GM12878 (cell line): ENCODE data around the gene DTX2. TPM values are rescaled to one million over a fixed set of nuclear protein-coding genes. Genes with fewer than 3 reads are reported as not detected.

Source experiments
- ATAC-seq: fragments of 200-7000 bp; cut with Tn5 transposase; 3 replicates; pipeline ENCODE4 v1.9.1; 2020; ENCODE audit warnings: mild to moderate bottlenecking, moderate library complexity
- BruUV-seq: library from RNA; stranded (reverse); fragments of 400-500 nt; replicated peaks from 2 replicates; lab custom pipeline; 2021; lab: Mats Ljungman, UMichigan
- CTCF ChIA-PET: fragments of 300-600 bp; sonication (Branson Sonifier 250); formaldehyde crosslinking; extraction: SDS; loops from one replicate; lab custom pipeline; 2021; ENCODE audit warnings: inconsistent platforms; lab: Yijun Ruan, JAX
- POLR2A ChIA-PET: fragments of 350-600 bp; formaldehyde crosslinking; extraction: SDS; loops from one replicate; lab custom pipeline; 2021; ENCODE audit warnings: inconsistent platforms; lab: Charles Lee
- RAD21 ChIA-PET: fragments of 300-600 bp; sonication (Branson Sonifier 250); formaldehyde crosslinking; loops from one replicate; lab custom pipeline; 2023; ENCODE audit warnings: antibody characterized with exemption; ENCODE audit not compliant: unreplicated experiment; lab: Charles Lee
- SMC1A ChIA-PET: fragments of 300-600 bp; sonication (Branson Sonifier 250); formaldehyde crosslinking; loops from one replicate; lab custom pipeline; 2023; ENCODE audit not compliant: unreplicated experiment, uncharacterized antibody; lab: Charles Lee
- DNase-seq: peaks from one replicate; pipeline ENCODE4 v3.0.0-alpha.2; 2011; ENCODE audit warnings: low read depth, low spot score
- FAIRE-seq: peaks from 3 replicates; lab custom pipeline; 2011; peaks lifted over from hg19 to GRCh38; lab: Jason Lieb, UNC
- H2AFZ ChIP-seq: 2 replicates; pipeline ENCODE4 v1.6.0; 2011; ENCODE audit warnings: low read depth, low read length, control low read depth; ENCODE audit not compliant: control insufficient read depth
- H3K27ac ChIP-seq: 2 replicates; pipeline ENCODE4 v1.5.1; 2011; ENCODE audit warnings: control low read depth; ENCODE audit not compliant: control insufficient read depth, insufficient read depth
- H3K27me3 ChIP-seq, 2 experiments: replicated peaks in 1 of 2; 2 replicates each; pipeline versions ENCODE4 v1.6.0 to v1.6.1; 2011; ENCODE audit warnings: low read length in 1 of 2; ENCODE audit not compliant: control insufficient read depth in 2 of 2, insufficient read depth in 2 of 2
- H3K36me3 ChIP-seq, 2 experiments: 2 replicates each; pipeline ENCODE4 v1.5.1; 2011; ENCODE audit warnings: low read length in 1 of 2; ENCODE audit not compliant: control insufficient read depth in 2 of 2, insufficient read depth in 2 of 2
- H3K4me1 ChIP-seq: 2 replicates; pipeline ENCODE4 v1.6.1; 2011; ENCODE audit warnings: mild to moderate bottlenecking, low read length, moderate library complexity, mixed read lengths; ENCODE audit not compliant: control insufficient read depth, insufficient read depth
- H3K4me2 ChIP-seq: 2 replicates; pipeline ENCODE4 v1.6.0; 2011; ENCODE audit warnings: control low read depth; ENCODE audit not compliant: control insufficient read depth, insufficient read depth
- H3K4me3 ChIP-seq: fragments of 200-600 bp; sonication (generic); 2 replicates; pipeline ENCODE4 v1.5.1; 2016
- H3K79me2 ChIP-seq: 2 replicates; pipeline ENCODE4 v1.6.0; 2011; ENCODE audit warnings: low read length; ENCODE audit not compliant: control insufficient read depth, insufficient read depth
- H3K9ac ChIP-seq: 2 replicates; pipeline ENCODE4 v1.8.0; 2011; ENCODE audit warnings: low read length, control low read depth, mixed read lengths; ENCODE audit not compliant: control insufficient read depth, insufficient read depth
- H3K9me3 ChIP-seq: replicated peaks from 3 replicates; pipeline ENCODE4 v1.5.1; 2011; ENCODE audit warnings: mild to moderate bottlenecking, low read length; ENCODE audit not compliant: control insufficient read depth, insufficient read depth
- H4K20me1 ChIP-seq: 2 replicates; pipeline ENCODE4 v1.6.0; 2011; ENCODE audit not compliant: control insufficient read depth, insufficient read depth
- ASH2L ChIP-seq: fragments of 300-600, 200-600 bp; sonication (generic); IDR thresholded peaks from 2 replicates; pipeline ENCODE4 v1.6.1; 2017; ENCODE audit warnings: low read depth, mild to moderate bottlenecking, borderline replicate concordance
- CBFB ChIP-seq: IDR thresholded peaks from 2 replicates; pipeline ENCODE4 v1.6.1; 2016; ENCODE audit warnings: antibody characterized with exemption, low read depth
- CTCF ChIP-seq, 3 experiments: IDR thresholded peaks in 2 of 3; conservative IDR thresholded peaks in 1 of 3; 2 replicates each; pipeline ENCODE4 v1.5.1; 2011; ENCODE audit warnings: low read depth in 3 of 3, low read length in 3 of 3, mild to moderate bottlenecking in 3 of 3, control low read depth in 2 of 3, moderate library complexity in 2 of 3, inconsistent platforms in 1 of 3, mixed read lengths in 1 of 3; ENCODE audit not compliant: control insufficient read depth in 2 of 3, insufficient read depth in 1 of 3; ENCODE audit errors: extremely low read depth in 1 of 3
- EED ChIP-seq: sonication (generic); IDR thresholded peaks from 2 replicates; pipeline ENCODE4 v1.6.1; 2016; ENCODE audit warnings: antibody characterized with exemption, low read depth
- IKZF2 ChIP-seq, 2 experiments: fragments of 450-650 bp; IDR thresholded peaks; 2 replicates each; pipeline ENCODE4 v1.6.1; 2017; ENCODE audit warnings: mild to moderate bottlenecking in 2 of 2, moderate library complexity in 2 of 2
- IRF5 ChIP-seq: fragments of 450-650 bp; IDR thresholded peaks from 2 replicates; pipeline ENCODE4 v1.6.1; 2017; ENCODE audit warnings: borderline replicate concordance
- LARP7 ChIP-seq: fragments of 450-650 bp; IDR thresholded peaks from 2 replicates; pipeline ENCODE4 v1.6.1; 2017; ENCODE audit warnings: mild to moderate bottlenecking
- NFYB ChIP-seq: IDR thresholded peaks from 2 replicates; pipeline ENCODE4 v1.6.1; 2011; ENCODE audit warnings: low read depth, mild to moderate bottlenecking, low read length, improper control_type of control experiment, moderate library complexity; ENCODE audit not compliant: insufficient read depth
- POLR2AphosphoS2 ChIP-seq: IDR thresholded peaks from 2 replicates; pipeline ENCODE4 v1.6.1; 2011; ENCODE audit warnings: low read depth, mild to moderate bottlenecking, low read length, improper control_type of control experiment, moderate library complexity
- SKIL ChIP-seq: fragments of 450-650 bp; IDR thresholded peaks from 2 replicates; pipeline ENCODE4 v1.6.1; 2017; ENCODE audit warnings: mild to moderate bottlenecking, low read depth, inconsistent platforms; ENCODE audit not compliant: poor library complexity, severe bottlenecking
- SUPT20H ChIP-seq: IDR thresholded peaks from 2 replicates; pipeline ENCODE4 v1.6.1; 2011; ENCODE audit warnings: low read depth, mild to moderate bottlenecking, low read length, moderate library complexity, borderline replicate concordance; ENCODE audit not compliant: control insufficient read depth
- ZNF207 ChIP-seq: fragments of 450-650 bp; IDR thresholded peaks from 2 replicates; pipeline ENCODE4 v1.6.1; 2014; ENCODE audit warnings: antibody characterized with exemption, mild to moderate bottlenecking, borderline replicate concordance
- ZNF622 ChIP-seq: fragments of 450-650 bp; IDR thresholded peaks from 2 replicates; pipeline ENCODE4 v1.6.1; 2017; ENCODE audit warnings: mild to moderate bottlenecking, inconsistent platforms
- WGBS: methylation state at CpG from one replicate; pipeline ENCODE4 v1.1.6; 2016; ENCODE audit warnings: low lambda C conversion rate; ENCODE audit not compliant: insufficient replicate concordance, insufficient coverage; ENCODE audit errors: missing lambda C conversion rate; 5-methylcytosine and 5-hydroxymethylcytosine counted together
- in situ Hi-C: fragments of 300-500 bp; cut with MboI; formaldehyde crosslinking; loops from 9 replicates; pipeline ENCODE4 v1.14.3; 2018; ENCODE audit warnings: mixed read lengths
- intact Hi-C: fragments of 100-400 bp; cut with micrococcal nuclease; formaldehyde crosslinking; loops from one replicate; pipeline ENCODE4 v1.14.2; 2022; ENCODE audit not compliant: unreplicated experiment
- polyA plus RNA-seq, 11 experiments: library from polyadenylated mRNA; depleted of rRNA in 4 of 11; unstranded in 6 of 11; stranded (reverse) in 5 of 11; fragments of >200 nt; fragmentation: Nextera tagmentation in 4 of 11; fragmentation: Illumina TruSeq in 1 of 11; extraction: Ambion mirVana in 4 of 11; extraction: Trizol in 1 of 11; gene quantifications; 1 replicate in 1 of 11; 2 replicates in 10 of 11; pipeline versions ENCODE4 v1.2.1 to v1.2.3, GENCODE V29; 2011 to 2016; ENCODE audit warnings: inconsistent platforms in 2 of 11, missing spikeins in 2 of 11, low read depth in 1 of 11
- total RNA-seq, 4 experiments: library from RNA; depleted of rRNA in 3 of 4; stranded (reverse); fragments of >200 nt in 3 of 4; fragmentation: Illumina TruSeq in 1 of 4; extraction: Trizol in 1 of 4; gene quantifications; 2 replicates each; pipeline versions ENCODE4 v1.2.1 to v1.2.3, GENCODE V29; 2013 to 2021

The DTX2 gene
- total and polyA plus RNA-seq, 10 of the 15 experiments (the other 5 are each of a cell fraction or from before 2014, with no cell fraction given): 0.14 to 31.0 (median 11.0) TPM

- no peak for TF ChIP-seq IRF5
- no peak for TF ChIP-seq ZNF622
- no peak for TF ChIP-seq IKZF2 (IDR thresholded peaks at IDR 0.05)
- TF ChIP-seq CBFB: no peak
- TF ChIP-seq NFYB: no peak
- TF ChIP-seq, all 136 proteins: peak for 0
Measured at GRCh38 chr7:76514926-76515771, 53.6 kb downstream of the DTX2 start (continued).

- Histone ChIP-seq H3K9me3 (no peaks in the 10 kb centered on the region), H3K79me2 (no peaks in the 10 kb centered on the region), H3K27ac (no peak overlapping the region), H2AFZ (peak overlapping the region; percentile 72), H3K4me1 (no peaks in the 10 kb centered on the region), H3K27me3 (no peaks in the 10 kb centered on the region), H3K36me3 (no peaks in the 10 kb centered on the region), H4K20me1 (no peaks in the 10 kb centered on the region), H3K4me2 (peak overlapping the region; percentile 49; the same call in 1 of the 2 replicates), H3K4me3 (no peak overlapping the region), H3K9ac (no peak overlapping the region)
- POLR2A ChIA-PET: no interaction called here
- peak; percentile 82 for FAIRE-seq
- SMC1A ChIA-PET: no interaction called here
- DNase-seq: no peak
- peak; percentile 89 for ATAC-seq
- intact Hi-C loops (loop anchor here (5.0 kb wide), 1 partner anchor 91 kb away; no protein-coding TSS in a partner anchor), in situ Hi-C loops (loop anchor here (25.0 kb wide), 1 partner anchor 496 kb away; no protein-coding TSS in a partner anchor)
- no TSS peak for BruUV-seq
- RAD21 ChIA-PET: no interaction called here
- 5% methylated on average over 32 of the region's 32 CpGs for WGBS
- CTCF ChIA-PET: interaction anchor here (0.6 kb wide), 1 partner anchor 73 kb away, joined by 3 read pairs; no protein-coding TSS in a partner anchor
- TF ChIP-seq ASH2L: no peak
- TF ChIP-seq CTCF (IDR thresholded peaks at IDR 0.05 in 2 of 3, conservative IDR thresholded peaks at IDR 0.05 in 1 of 3; ENCODE audit: control insufficient read depth in 2 of 3, extremely low read depth in 1 of 3, insufficient read depth in 1 of 3, low read depth in 3 of 3, low read length in 3 of 3): peak; percentile 92 to 99 (median 96)
- TF ChIP-seq EED: no peak
- TF ChIP-seq POLR2AphosphoS2: no peak
- TF ChIP-seq ZNF207: 0 out of 2 replicates have a peak, but pooled peaks have one; percentile 39
- no peak for TF ChIP-seq SUPT20H
- no peak for TF ChIP-seq SKIL
- TF ChIP-seq LARP7: peak; percentile 73; the same call in 1 of the 2 replicates
Measured at GRCh38 chr7:76515999-76516443, 54.5 kb downstream of the DTX2 start.
